DND-41 (cell line): Measurements from ENCODE around the gene CCT2.

Experiments used
- ATAC-seq: fragments of 200-7000 bp; cut with Tn5 transposase; 3 replicates; pipeline ENCODE4 v1.9.1; 2021; ENCODE audit warnings: low read depth; ENCODE audit not compliant: insufficient read depth
- DNase-seq: peaks from one replicate; pipeline ENCODE4 v3.0.0-alpha.2; 2020
- H2AFZ ChIP-seq: 2 replicates; pipeline ENCODE4 v1.6.0; 2012; ENCODE audit warnings: low read depth, low read length
- H3K27ac ChIP-seq: 2 replicates; pipeline ENCODE4 v1.5.1; 2012; ENCODE audit warnings: low read length, inconsistent platforms
- H3K27me3 ChIP-seq: fragments of 200-600 bp; sonication (generic); 2 replicates; pipeline ENCODE4 v1.6.0; 2012; ENCODE audit warnings: low read length, mild to moderate bottlenecking, inconsistent platforms; ENCODE audit not compliant: insufficient read depth, poor library complexity
- H3K36me3 ChIP-seq: 2 replicates; pipeline ENCODE4 v1.5.1; 2012; ENCODE audit warnings: low read length, inconsistent platforms; ENCODE audit not compliant: insufficient read depth
- H3K4me1 ChIP-seq: 2 replicates; pipeline ENCODE4 v1.5.1; 2012; ENCODE audit warnings: mild to moderate bottlenecking, low read length; ENCODE audit not compliant: insufficient read depth
- H3K4me2 ChIP-seq: 2 replicates; pipeline ENCODE4 v1.6.0; 2012; ENCODE audit warnings: mild to moderate bottlenecking, moderate library complexity, low read length, inconsistent platforms; ENCODE audit not compliant: insufficient read depth
- H3K4me3 ChIP-seq, 2 experiments: fragments of 200-600 bp in 1 of 2; shearing (Covaris generic) in 1 of 2; 2 replicates each; pipeline ENCODE4 v1.5.1; 2012 to 2016; ENCODE audit warnings: inconsistent platforms in 2 of 2, low read length in 2 of 2, mild to moderate bottlenecking in 2 of 2, low read depth in 1 of 2, moderate library complexity in 1 of 2
- H3K79me2 ChIP-seq: 2 replicates; pipeline ENCODE4 v1.6.0; 2012; ENCODE audit warnings: low read length, inconsistent platforms; ENCODE audit not compliant: insufficient read depth
- H3K9ac ChIP-seq: 2 replicates; pipeline ENCODE4 v1.6.0; 2012; ENCODE audit warnings: low read depth, mild to moderate bottlenecking, inconsistent platforms, low read length, moderate library complexity
- H3K9me3 ChIP-seq: 2 replicates; pipeline ENCODE4 v1.5.1; 2012; ENCODE audit warnings: low read length, moderate library complexity, mild to moderate bottlenecking, inconsistent platforms; ENCODE audit not compliant: insufficient read depth, severe bottlenecking
- H4K20me1 ChIP-seq: 2 replicates; pipeline ENCODE4 v1.6.0; 2012; ENCODE audit warnings: low read length; ENCODE audit not compliant: insufficient read depth
- CTCF ChIP-seq: IDR thresholded peaks from 2 replicates; pipeline ENCODE4 v1.5.1; 2012; ENCODE audit warnings: borderline replicate concordance, low read length, moderate library complexity, mild to moderate bottlenecking; ENCODE audit not compliant: poor library complexity, severe bottlenecking; ENCODE audit errors: extremely low read depth
- EZH2 ChIP-seq: IDR thresholded peaks from 3 replicates; pipeline ENCODE4 v1.6.1; 2012; ENCODE audit warnings: borderline replicate concordance, low read depth, mild to moderate bottlenecking, moderate library complexity, low read length, inconsistent platforms; ENCODE audit not compliant: severe bottlenecking

The CCT2 gene

GRCh38 chr12:69610729-69611128 is 25.5 kb downstream of the CCT2 start, which contains the start of gene LRRC10:
LRRC10 (minus strand) TSS chr12:69610907; CDS start chr12:69610838, 69 bp downstream.
- Histone ChIP-seq H3K4me1 (no peaks in the 10 kb centered on the region), H2AFZ (no peak within 1 kb of the TSS), H4K20me1 (no peaks in the 10 kb centered on the region), H3K79me2 (no peaks in the 10 kb centered on the region), H3K4me3 (no peak within 1 kb of the TSS), H3K9ac (no peak within 1 kb of the TSS), H3K27me3 (peaks cover 3% of the 10 kb centered on the region), H3K36me3 (no peaks in the 10 kb centered on the region), H3K27ac (no peak within 1 kb of the TSS), H3K9me3 (no peaks in the 10 kb centered on the region), H3K4me2 (no peak within 1 kb of the TSS)
- DNase-seq (no peak), ATAC-seq (no peak)
- TF ChIP-seq CTCF (no peak), EZH2 (no peak)

GRCh38 chr12:69613351-69613750 is 28.1 kb downstream of the CCT2 start:
- TF ChIP-seq CTCF (no peak), EZH2 (no peak)
- no peak overlapping the region for H2AFZ ChIP-seq
- H3K9ac ChIP-seq: no peak overlapping the region
- H3K4me1 ChIP-seq: no peaks in the 10 kb centered on the region
- H3K4me3 ChIP-seq: no peak overlapping the region
- ATAC-seq (no peak), DNase-seq (no peak)
- H3K27me3 ChIP-seq: peaks cover 3% of the 10 kb centered on the region
- no peaks in the 10 kb centered on the region for H3K36me3 ChIP-seq
- H4K20me1 ChIP-seq: no peaks in the 10 kb centered on the region
- no peaks in the 10 kb centered on the region for H3K79me2 ChIP-seq
- no peaks in the 10 kb centered on the region for H3K9me3 ChIP-seq
- H3K4me2 ChIP-seq: no peak overlapping the region
- no peak overlapping the region for H3K27ac ChIP-seq

- Histone ChIP-seq H3K4me1 (no peaks in the 10 kb centered on the region), H3K79me2 (no peaks in the 10 kb centered on the region), H3K9me3 (no peaks in the 10 kb centered on the region), H4K20me1 (no peaks in the 10 kb centered on the region), H3K36me3 (no peaks in the 10 kb centered on the region), H3K4me2 (no peak overlapping the region), H3K4me3 (no peak overlapping the region), H3K27ac (no peak overlapping the region), H2AFZ (no peak overlapping the region), H3K27me3 (no peaks in the 10 kb centered on the region), H3K9ac (no peak overlapping the region)
- no peak for ATAC-seq
- DNase-seq: no peak
- TF ChIP-seq EZH2 (no peak), CTCF (no peak)
Observed at GRCh38 chr12:69616025-69616424, 30.8 kb downstream of the CCT2 start.

- no peak for ATAC-seq
- TF ChIP-seq EZH2: no peak
- no peak for TF ChIP-seq CTCF
- no peaks in the 10 kb centered on the region for H4K20me1 ChIP-seq
- H3K27ac ChIP-seq: no peak overlapping the region
- H3K4me1 ChIP-seq: no peaks in the 10 kb centered on the region
- H2AFZ ChIP-seq: no peak overlapping the region
- no peaks in the 10 kb centered on the region for H3K9me3 ChIP-seq
- H3K9ac ChIP-seq: no peak overlapping the region
- DNase-seq: no peak
- no peak overlapping the region for H3K4me2 ChIP-seq
- H3K27me3 ChIP-seq: no peaks in the 10 kb centered on the region
- no peaks in the 10 kb centered on the region for H3K79me2 ChIP-seq
- no peak overlapping the region for H3K4me3 ChIP-seq
- no peaks in the 10 kb centered on the region for H3K36me3 ChIP-seq
Observed at GRCh38 chr12:69619050-69619449, 33.8 kb downstream of the CCT2 start.
